Neural cell (in vitro differentiated cells): ENCODE results near the gene ME1.

ENCODE experiments used
- CTCF ChIP-seq: fragments of 450-650 bp; IDR thresholded peaks from 2 replicates; pipeline ENCODE4 v1.5.1; 2014; ENCODE audit warnings: antibody characterized with exemption, mild to moderate bottlenecking, moderate library complexity; ENCODE audit not compliant: poor library complexity, severe bottlenecking
- EP300 ChIP-seq: fragments of 450-650 bp; conservative IDR thresholded peaks from 2 replicates; pipeline ENCODE4 v1.6.1; 2014; ENCODE audit warnings: antibody characterized with exemption, mild to moderate bottlenecking, moderate library complexity; ENCODE audit not compliant: poor library complexity, severe bottlenecking
- EZH2 ChIP-seq: fragments of 200-600, 300-800 bp; shearing (Covaris generic), sonication (generic); IDR thresholded peaks from 2 replicates; pipeline ENCODE4 v1.6.1; 2014; ENCODE audit warnings: antibody characterized with exemption, low read length, borderline replicate concordance, mild to moderate bottlenecking; ENCODE audit not compliant: insufficient read depth, poor library complexity, severe bottlenecking
- MXI1 ChIP-seq: fragments of 450-650 bp; conservative IDR thresholded peaks from 2 replicates; pipeline ENCODE4 v1.6.1; 2014; ENCODE audit warnings: antibody characterized with exemption, mild to moderate bottlenecking; ENCODE audit not compliant: poor library complexity, severe bottlenecking
- POLR2AphosphoS5 ChIP-seq: IDR thresholded peaks from 2 replicates; pipeline ENCODE4 v1.6.1; 2012
- RAD21 ChIP-seq: fragments of 450-650 bp; conservative IDR thresholded peaks from 2 replicates; pipeline ENCODE4 v1.6.1; 2014; ENCODE audit warnings: antibody characterized with exemption, mild to moderate bottlenecking, moderate library complexity
- REST ChIP-seq: IDR thresholded peaks from 2 replicates; pipeline ENCODE4 v1.6.1; 2012; ENCODE audit warnings: borderline replicate concordance
- SMC3 ChIP-seq: fragments of 450-650 bp; conservative IDR thresholded peaks from 2 replicates; pipeline ENCODE4 v1.6.1; 2014; ENCODE audit warnings: antibody characterized with exemption, mild to moderate bottlenecking, moderate library complexity; ENCODE audit not compliant: poor library complexity
- TAF1 ChIP-seq: IDR thresholded peaks from 2 replicates; pipeline ENCODE4 v1.6.1; 2012; ENCODE audit warnings: low read depth

GRCh38 chr6:83368577-83368976 lies 62.3 kb downstream of the ME1 start:
- TF ChIP-seq TAF1 (no peak), POLR2AphosphoS5 (no peak), CTCF (no peak), EZH2 (no peak), REST (no peak), SMC3 (no peak), MXI1 (no peak), EP300 (no peak), RAD21 (no peak)
